Myocyte (in vitro differentiated cells): ENCODE data around the gene WNK1. TPM values are rescaled to one million over a fixed set of nuclear protein-coding genes. Genes with fewer than 3 reads are reported as not detected.
A peak's percentile ranks its signal among the peaks of the same experiment; 100 is the strongest.
"Not testable (repeated sequence)": the region's sequence is repeated elsewhere in the genome, so short reads cannot be mapped to it uniquely, and the experiment has no call there.

Source experiments
- DNase-seq: peaks from one replicate; pipeline ENCODE4 v3.0.0-alpha.2; 2012; ENCODE audit warnings: low read depth
- total RNA-seq: library from RNA; depleted of rRNA; stranded (reverse); fragments of >200 nt; gene quantifications from 2 replicates; pipeline ENCODE4 v1.2.3, GENCODE V29; 2014

The WNK1 gene
- total RNA-seq, 1 donor from 2014 or later: 104 TPM

GRCh38 chr12:812950-813349, 60.6 kb downstream of the WNK1 start:
- DNase-seq: no peak

DNA sequence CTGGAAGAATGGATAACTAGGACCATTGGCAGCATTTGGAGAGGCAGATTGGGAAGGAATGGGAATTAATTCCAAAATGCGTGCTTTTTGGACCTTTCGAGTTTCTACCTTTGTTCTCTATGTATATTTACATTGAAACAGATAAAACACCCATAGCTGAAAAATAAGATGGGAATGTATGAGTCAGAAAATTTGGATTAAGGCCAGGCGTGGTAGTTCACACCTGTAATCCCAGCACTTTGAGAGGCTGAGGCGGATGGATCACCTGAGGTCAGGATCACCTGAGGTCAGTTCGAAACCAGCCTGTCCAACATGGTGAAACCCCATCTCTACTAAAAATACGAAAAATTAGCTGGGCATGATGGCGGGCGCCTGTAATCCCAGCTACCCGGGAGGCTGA, 65.1 kb downstream of the WNK1 start:
- DNase-seq: not testable (repeated sequence)

GRCh38 chr12:817941-818600, 65.7 kb downstream of the WNK1 start:
- no peak for DNase-seq

DNA sequence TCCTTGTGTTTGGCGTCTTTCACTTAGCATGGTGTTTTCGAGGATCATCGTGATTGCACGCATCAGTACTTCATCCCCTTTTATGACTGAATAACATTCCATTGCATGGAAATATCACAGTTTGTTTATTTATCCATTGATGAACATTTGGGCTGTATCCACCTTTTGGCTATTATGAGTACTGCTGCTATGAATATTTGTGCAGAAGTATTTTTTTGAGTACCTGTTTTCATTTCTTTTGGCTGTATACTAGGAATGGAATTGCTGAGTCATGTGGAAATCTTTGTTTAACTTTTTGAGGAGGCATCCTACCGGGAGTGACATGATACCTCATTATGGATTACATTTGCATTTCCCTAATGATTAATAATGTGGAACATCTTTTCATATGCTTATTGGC, 66.4 kb downstream of the WNK1 start:
- DNase-seq: no peak

GRCh38 chr12:820336-820735, 68.0 kb downstream of the WNK1 start:
- no peak for DNase-seq

DNA sequence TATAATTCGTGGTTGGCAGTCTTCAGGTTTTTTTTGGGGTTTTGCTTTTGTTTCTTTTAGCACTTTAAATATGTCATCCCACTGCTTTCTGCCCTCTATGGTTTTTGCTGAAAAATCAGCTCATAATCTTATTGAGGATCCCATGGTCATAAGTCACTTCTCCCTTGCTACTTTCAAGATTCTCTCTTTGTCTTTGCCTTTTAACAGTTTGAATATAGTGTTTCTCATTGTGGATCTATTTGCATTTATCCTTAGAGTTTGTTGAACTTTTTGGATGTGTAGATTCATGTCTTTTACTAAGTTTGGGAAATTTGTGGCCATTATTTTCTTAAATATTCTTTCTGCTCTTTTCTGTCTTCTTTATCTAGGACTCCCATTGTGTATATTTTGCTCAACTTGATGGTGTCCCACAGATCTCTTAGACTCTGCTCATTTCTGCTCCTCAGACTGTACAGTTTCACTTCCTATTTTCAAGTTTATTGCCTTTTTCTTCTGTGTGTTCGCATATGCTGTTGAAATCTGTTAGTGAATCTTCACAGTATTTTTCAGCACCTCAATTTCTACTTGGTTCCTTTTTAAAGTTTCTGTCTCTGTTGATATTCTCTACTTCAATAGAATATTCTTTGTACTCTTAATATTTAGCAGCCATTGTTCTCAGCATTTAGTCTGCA, 70.8 kb downstream of the WNK1 start:
- DNase-seq: no peak

DNA sequence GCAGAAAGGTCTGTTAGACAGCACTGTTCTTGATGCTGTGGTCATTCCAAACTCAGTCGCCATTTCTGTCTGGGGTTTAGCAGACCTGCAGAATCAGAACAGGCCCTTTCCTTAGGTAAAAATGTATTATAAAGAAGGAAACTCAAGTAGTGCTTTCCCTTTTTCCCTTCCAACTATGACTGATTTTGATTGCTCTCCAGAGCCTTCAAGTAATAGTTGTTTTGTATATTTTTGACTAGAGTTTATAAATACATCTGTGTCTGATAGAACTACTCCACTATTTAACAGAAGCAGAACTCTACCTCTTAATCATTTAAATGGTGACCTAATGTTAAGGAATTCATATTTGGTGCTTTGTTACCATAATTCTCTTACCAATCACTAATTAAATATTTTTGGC, 74.0 kb downstream of the WNK1 start:
- no peak for DNase-seq

- no peak for DNase-seq
Measured at GRCh38 chr12:828726-829395, 76.5 kb downstream of the WNK1 start.

DNA sequence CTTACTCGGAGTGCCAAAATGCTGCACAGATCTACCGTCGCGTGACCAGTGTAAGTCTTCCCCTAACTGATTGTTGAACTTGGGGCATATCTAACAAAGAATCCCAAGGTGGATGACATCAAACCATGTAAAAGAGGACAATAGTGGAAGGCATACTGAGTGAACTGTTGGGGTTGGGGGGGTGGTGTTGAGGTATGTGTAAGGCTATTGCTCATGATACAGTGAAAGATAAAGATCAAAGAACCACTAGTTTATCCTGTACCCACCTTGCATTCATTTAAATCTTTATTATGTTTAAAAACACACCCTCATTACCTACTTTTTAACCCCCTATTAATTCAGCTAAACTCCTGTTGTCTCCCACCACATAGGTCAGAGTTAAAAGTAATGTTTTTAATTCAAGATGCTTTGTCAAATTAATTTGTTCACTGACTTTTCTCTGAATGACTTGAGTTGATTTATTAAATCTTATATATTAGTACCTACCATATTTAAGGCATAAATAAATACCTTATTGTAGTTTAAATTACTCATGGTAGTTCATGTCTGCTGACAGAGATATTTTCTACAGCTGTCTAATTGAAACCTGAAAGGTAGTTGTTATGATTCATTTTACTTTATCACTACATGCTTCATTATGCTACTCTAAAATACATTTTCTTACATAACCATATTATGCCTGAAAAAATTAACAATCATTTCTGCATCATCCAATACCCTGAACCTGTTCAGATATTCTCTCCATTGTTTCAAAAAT, 77.9 kb downstream of the WNK1 start:
- DNase-seq: no peak

GRCh38 chr12:835754-836518, 83.6 kb downstream of the WNK1 start:
- DNase-seq: no peak

DNA sequence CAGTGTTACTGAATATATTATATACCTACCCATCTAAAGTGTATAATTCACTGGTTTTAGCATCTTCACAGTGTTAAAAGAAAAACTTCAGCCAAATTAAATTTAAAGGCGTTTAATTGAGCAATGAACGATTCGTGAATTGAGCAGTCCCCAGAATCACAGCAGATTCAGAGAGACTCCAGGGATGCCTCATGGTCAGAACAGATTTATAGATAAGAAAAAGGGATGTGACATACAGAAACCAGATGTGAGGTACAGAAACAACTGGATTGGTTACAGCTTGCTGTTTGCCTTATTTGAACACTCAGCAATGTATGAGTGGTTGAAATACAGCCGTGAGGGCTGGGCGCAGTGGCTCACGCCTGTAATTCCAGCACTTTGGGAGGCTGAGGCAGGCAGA, 84.6 kb downstream of the WNK1 start:
- DNase-seq: no peak

- DNase-seq: no peak
Measured at GRCh38 chr12:837548-837947, 85.2 kb downstream of the WNK1 start.

GRCh38 chr12:843609-844008, 91.2 kb downstream of the WNK1 start:
- DNase-seq: no peak

- DNase-seq: no peak
Measured at GRCh38 chr12:846421-846820, 94.0 kb downstream of the WNK1 start.

- DNase-seq: no peak
Measured at GRCh38 chr12:848173-848865, 95.9 kb downstream of the WNK1 start.

GRCh38 chr12:848882-849527, 96.6 kb downstream of the WNK1 start:
- no peak for DNase-seq

- DNase-seq: not testable (repeated sequence)
Measured at GRCh38 chr12:849733-850437, 97.5 kb downstream of the WNK1 start.

GRCh38 chr12:851343-851742, 99.0 kb downstream of the WNK1 start:
- DNase-seq: peak; percentile 19

DNA sequence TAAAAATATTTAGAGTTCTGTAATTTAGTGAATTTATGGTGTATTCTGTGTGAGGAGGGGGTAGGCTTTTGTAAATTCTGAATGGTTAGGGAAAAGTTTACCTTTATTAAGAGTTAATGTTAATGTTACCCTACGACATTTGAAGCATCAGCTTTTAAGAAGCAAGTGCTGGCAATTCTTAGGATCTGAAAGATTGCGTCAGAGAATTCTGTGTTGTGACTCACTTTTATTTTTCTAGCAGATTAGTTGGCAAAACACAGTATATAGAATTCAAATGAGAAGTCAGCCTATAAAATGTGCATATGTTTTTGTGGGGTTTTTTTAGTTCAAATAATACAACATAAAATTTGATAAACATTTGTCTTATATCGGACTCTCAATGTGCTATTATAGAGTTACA, 99.5 kb downstream of the WNK1 start:
- DNase-seq: peak; percentile 34
